Activated CD4-positive, alpha-beta T cell treated with anti-CD3 and anti-CD28 coated beads, Interleukin-2, amount 50 U/mL, for 4 hours (primary cell): Measurements from ENCODE around the gene IL2RA.
A peak's percentile ranks its signal among the peaks of the same experiment; 100 is the strongest.
"Not testable (repeated sequence)": the region's sequence is repeated elsewhere in the genome, so short reads cannot be mapped to it uniquely, and the experiment has no call there.

Experiments
- DNase-seq, 2 experiments: peaks; one replicate each; pipeline ENCODE4 v3.0.0-alpha.2; 2020

Gene IL2RA

DNA sequence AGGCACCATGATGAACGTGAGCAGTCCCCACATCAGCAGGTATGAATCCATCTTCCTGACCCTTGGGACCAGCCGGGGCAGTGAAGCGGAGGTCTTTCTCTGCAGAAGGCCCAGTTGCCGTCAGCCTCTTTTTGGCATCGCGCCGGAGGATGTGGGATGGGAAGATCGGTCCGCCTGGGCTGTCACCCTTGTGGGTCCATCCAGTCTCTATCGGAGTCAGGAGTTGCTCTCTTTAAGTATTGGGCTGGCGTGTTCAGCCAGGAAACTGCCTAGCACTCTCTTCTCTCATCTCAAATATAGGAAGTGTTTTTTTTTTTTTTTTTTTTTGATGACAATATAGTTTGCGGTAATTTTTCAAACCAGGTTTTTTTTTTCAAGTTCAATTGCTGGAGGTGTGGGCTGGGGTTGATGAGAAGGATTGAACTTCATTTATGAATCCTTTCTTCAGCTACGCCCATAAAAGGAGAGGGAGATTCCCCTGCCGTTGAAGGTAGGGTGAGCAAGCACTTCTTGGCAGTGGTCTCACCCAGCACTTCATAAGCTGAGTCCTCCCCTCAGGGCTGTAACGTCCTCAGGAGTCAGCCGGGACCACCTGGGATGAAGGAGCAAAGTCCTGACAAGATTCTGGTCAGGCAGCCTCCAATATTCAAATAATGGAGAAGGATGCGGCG, at the start of gene IL2RA:
TSS of gene IL2RA (minus strand) at position 267 of the 671 bp plus-strand sequence. CDS start at position 51, 216 bp downstream.
- peak; percentile 57 to 65 for DNase-seq

DNA sequence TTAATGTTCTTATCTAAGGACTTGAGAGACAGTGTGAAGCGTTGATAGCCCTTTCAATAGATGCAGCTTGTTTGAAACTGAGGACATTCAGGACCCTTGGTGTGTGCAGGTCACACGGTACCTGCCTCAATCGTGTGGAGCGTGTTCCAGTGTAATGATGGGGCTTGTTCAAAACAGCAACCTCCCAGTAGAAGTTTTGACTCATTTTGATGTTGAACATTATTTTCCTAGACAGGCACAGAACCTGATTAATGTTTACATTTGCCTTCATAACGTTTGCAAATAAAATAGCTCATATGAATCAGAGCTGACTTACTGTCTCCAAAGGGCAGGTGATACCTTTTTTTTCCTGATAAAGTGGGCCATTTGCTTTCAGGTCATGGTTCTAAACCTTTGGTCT, 48.0 kb upstream of the IL2RA start:
- no peak for DNase-seq

DNA sequence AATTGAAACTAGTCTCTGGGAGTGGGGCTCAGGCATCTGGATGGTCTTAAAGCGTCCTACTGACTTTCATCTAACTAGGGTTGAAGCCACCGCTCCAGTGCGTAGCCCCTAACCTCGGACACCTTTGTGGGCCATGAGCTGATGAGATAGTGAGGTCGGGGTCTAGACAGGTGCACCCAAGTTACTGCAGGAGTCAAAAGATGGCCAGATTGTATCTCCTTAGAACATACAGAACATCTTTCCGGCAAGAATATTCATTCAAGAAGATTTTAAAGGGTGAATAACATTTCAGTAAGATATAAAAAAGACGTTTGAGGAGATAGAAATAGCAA, 47.2 kb upstream of the IL2RA start:
- no peak for DNase-seq

DNA sequence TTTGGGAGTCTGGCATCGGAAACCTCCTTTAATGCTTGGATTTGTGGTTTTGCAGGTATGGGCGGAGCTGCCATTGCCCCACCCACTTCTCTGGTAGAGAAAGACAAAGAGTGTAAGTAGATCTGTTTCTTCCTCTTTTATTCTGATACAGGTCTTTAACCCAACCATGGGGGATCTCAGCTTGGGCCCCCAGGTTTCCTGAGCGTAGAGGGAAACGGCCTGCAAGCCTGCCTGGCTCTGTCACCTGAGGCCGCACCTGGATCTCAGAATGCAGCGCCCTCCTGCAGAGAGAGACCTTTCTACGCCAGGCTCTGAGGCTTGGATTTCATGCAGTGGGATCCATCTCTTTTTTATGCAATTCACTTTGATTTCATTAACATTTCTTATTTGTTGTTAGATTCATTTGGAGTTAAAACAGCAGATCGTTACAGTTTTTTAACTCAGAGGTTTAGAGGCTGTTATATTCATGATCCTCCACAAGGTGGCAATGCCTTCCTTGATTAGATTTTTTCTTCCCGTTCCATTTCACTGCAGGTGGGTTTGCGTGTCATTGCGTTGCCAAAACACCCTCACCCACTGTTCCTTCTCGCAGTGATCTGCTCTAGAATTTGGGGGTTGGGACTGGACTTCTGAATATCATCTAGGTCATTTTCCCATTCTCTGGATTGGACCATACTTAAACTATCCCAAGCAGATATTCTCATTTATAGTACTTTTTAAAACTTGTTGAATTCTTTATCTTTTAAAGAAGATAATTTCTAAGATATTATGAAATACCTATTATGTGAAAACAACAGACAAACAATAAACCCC, 46.7 kb upstream of the IL2RA start:
- peak; percentile 21 to 22 for DNase-seq

DNA sequence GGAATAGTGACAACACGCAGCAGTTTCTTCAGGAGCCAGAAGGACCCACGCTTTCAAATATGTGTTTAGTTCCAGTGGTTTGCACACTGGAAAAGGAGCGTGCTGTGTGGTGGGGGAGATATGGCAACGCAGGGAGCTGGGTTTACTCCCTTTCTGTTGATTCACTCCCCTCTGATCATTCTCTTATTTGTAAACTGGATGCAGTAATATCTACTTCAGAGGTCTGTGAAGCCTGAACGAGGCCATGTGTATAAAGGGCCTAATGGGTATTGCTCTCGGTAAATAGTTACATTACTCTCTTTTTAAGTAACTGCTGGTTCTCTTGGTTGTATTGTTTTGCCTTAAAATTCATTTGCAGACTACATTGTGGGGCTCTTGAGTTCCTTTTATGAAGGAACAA, 45.9 kb upstream of the IL2RA start:
- DNase-seq, result no peak

DNA sequence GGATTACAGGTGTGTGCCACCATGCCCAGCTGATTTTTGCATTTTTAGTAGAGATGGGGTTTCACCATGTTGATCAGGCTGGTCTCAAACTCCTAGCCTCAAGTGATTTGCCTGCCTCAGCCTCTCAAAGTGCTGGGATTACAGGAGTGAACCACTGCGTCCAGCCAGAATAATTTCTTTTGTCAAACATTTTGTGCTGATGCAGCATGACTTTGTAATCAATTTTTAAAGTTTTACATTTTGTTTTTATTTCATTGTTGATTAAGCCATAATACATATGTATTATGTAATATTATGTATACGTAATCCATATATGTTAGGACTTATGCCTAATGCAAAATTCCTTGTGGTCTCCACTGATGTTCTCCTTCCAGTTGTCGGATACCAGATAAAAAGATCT, 45.4 kb upstream of the IL2RA start:
- DNase-seq, result not testable (repeated sequence)

DNA sequence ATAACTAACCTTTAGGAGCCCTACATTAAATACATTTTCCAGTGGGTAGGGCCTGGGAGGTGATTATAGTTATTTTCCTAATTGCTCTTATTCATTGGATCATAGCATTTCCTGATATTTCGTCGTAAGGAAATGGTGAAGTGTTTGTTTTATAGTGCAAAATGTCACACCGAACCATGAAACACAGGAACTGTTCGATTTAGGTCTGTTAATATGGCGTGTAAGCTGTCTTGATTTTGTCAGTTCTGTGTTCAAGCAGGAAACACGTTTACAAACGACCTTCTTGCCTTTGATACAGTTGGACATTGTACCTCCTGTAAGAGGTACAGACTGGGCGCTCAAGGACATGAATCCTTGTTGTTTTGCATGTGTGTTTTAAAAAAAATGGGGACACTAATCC, 41.4 kb upstream of the IL2RA start:
- no peak for DNase-seq

DNA sequence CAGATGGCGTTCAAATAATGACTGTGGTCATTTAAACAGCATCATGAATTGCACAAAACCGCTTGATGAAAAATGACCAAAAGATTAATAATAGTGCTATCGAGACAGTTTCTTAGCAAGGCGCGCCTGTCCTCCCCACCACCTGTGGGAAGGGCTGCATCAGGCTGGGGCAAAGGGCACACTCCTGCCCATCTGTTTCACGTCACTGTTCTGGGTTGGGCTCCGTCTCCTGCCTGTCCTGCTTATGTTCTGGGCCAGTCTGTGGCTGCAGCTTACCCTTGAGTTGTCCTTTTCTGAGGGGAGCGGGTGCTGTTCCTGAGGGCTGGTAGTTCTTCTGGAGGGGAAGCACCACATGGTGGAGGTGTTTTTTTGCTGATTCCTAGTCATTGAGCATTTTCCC, 40.0 kb upstream of the IL2RA start:
- no peak for DNase-seq

DNA sequence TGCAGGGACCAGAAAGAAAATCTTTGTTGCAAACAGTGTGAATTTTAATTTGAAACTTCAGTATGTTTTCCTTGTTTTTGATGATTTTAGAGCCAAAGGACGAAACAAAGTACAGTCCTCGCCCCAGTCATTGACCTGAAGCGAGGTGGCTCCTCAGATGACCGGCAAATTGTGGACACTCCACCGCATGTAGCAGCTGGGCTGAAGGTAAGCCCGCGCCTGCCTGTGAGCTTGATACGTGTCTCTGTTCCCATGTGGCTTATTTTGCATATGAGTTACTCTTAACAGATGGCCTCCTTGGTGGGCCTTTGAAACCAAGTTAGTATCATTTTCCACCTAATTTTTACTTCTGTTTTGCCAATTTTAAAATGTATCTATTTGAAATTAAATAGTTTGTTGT, 39.0 kb upstream of the IL2RA start:
- no peak for DNase-seq

DNA sequence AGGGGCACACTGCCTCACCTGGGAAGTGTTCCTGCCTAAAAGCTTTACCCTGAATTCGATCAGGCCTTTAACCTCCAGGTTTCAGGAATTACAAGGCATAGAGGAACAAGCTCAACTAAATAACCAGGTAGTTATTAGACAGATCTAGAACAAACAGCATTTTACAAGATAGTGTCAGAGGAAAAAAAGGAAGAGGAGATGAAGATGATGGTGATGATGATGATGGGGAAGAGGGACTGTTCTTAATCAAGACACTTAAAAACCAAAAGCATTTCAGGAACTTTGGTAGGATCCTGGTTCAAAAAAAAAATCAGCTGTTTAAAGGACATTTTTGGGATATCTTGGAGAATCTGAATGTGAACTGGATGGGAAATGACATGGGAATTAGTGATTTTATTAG, 38.2 kb upstream of the IL2RA start:
- DNase-seq, result no peak

DNA sequence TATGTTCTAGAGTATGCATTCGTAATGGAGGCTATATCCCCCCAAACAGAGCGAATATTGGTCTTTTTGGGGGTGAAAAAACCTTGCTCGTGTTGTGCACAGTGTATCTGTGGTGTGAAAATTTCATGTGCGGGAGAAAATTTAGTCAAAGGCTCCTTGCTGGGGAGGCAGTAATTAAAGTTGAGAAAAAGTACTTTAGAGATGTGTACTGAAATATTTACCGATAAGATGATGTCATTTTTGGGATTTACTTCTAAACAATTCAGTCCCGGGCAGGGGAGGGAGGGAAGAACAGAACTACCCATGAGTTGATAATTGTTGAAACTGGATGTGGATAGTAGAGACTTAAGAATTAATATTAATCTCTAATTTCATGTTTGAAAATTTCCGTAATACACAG, 36.0 kb upstream of the IL2RA start:
- DNase-seq, result no peak

DNA sequence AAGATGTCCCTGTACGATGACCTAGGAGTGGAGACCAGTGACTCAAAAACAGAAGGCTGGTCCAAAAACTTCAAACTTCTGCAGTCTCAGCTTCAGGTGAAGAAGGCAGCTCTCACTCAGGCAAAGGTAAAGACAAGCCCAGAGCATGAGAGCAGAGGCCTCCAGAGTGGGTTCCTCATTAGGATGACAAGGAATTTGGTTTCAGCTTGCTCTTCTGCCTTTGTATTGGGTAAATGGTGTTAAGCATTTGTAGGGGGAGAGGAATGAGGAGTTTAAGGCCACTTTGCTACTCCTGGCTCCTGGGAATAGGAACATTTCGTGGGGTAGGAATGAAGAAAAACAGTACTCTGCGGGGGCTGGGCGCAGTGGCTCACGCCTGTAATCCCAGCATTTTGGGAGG, 34.9 kb upstream of the IL2RA start:
- no peak for DNase-seq

DNA sequence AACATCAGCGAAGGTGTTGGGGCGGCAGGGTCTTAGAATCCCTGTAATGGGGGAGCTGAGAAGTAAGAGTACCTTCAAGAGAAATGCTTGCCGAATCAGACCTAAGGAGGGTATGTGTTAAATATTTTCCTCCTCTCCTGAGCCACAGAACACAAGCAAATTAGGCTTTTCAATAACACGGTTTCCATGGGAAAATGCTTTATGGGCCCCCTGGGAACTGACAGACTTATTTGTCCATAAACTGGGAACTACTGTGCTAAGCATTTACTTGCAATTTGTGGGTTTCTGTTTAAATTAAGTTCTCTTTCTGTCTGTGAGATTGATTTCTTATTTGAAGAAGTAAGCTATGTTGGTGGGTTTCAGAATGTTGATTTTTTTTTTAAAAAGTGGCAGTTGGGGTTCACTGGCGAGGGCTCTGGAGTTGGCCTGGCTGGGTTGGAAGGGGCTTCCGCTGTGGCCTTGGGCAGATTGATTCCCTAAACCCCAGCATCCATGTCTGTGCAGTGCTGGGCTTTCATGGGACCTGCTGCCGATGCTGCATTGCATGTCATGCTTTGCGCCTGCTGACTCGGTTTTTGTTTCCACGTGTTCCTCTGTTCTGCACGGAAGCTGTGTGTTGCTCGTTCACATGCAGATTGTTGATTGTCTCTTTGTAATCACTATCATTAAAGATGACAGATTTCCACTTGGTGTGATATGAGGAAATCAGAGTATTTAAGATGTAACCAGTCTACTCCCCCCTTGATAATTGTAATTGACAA, 33.8 kb upstream of the IL2RA start:
- DNase-seq, result no peak

DNA sequence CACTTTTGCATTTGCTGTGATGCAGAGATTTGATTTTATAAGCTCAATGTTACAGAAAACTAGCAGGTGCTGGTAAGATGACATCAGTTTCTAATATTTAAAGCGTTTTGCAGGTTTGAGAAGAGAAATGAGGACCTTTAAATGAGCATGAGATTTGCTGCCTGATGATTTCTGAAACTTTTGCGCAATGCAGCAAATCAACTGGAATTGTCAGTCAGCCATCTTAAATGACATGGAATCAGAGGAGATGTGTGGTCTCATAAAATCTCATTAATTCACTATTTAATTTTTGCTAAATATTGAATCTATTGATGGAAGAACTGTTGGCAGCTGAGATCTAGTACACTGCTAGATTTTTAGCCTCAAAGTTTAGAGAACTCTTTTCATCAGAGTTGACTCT, 30.6 kb upstream of the IL2RA start:
- DNase-seq, result no peak

DNA sequence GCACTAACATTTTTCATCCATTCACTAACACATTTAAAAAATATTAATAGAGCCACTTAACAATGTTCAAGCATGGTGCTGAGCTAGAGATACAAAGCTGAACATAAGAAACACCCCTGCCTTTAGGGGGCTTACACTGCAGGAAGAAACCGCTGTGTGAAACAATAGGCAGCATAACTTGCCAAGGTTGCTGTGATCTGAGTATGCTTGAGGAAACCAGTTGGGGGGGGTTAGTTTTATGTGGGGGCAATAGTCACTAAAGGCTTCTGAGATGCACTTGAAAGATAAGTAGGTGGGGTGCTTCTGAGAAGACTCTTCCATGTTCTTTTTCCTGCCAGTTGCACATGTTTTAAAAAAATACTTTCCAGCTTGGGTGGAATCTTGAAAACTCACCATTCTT, 29.5 kb upstream of the IL2RA start:
- DNase-seq, result no peak

DNA sequence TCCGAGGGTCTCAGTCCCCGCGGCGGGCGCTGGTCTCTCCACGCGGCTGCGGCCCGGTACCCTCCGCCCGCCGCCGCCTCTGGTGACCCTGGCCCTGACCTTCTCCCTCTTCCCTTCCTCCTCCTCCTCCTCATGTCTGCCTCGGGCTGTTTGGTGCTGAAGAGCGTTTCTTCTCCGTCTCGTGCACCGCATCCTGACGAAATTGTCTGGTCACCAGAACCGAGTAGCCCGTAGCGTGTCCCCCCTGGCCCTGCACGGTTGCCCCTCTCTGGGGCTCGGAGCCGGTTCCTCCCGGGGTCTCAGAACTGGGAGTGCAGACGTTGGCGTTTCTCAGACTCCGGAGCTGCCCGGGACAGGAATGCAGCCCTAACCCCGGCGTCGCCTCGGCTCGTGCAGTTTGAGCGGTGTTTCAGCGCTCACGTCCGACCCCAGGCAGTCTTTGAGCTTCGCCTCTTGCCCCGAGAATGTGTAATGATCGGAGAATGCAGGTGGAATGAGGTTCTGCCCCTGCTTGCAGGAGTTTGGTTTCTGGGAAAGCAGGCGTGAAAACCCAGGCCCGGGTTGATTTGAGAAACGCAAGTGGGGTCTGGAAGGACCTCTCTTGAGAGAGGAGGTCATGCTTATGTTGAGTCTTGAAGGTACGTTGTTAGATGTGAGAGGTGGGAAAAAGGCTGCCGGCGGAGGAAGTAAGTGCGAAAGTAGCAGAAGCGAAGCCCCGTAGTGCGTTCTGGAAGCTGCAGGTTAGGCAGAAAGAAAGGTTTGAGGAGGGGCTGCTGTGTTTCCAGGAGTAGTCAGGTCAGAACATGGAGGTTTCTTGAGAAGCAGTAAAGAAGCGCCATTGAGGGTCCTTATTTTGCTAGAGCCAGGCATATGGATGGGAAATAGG, 27.4 kb upstream of the IL2RA start:
- no peak for DNase-seq

DNA sequence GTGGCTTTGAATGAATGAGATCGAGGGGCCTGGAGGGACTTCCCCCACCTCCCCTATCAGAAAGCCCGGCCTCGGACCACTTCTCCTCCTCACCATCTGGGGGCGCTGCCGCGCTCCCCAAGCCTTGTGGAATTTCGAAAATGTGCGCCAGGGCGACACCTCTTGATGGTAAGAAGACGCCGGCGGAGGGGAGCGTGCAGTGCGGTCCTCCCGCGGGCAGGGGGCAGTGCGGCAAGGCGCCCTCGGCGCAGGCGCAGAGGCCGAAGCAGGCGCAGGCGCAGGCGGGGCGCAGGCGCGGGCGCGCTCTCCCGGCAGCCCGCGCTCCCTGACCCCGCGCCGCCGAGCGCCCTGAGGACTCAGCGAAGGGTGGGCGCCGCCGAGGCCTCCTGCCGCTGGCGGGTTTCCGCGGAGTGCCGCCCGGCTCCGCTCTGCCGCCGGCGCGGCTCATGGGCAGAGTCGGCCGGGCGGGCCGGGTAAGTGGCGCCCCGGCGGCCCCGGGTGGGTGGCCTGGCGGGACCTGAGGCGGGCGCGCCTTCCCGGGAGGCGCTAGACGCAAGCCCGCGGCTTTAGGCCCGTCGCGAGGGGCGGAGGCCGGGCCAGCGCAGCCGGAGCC, 26.7 kb upstream of the IL2RA start, which contains the start of gene RBM17:
TSS of gene RBM17 (plus strand) at position 314 of the 613 bp plus-strand sequence. CDS start 8,032 bp downstream, outside the sequence.
- DNase-seq, result peak; percentile 96

DNA sequence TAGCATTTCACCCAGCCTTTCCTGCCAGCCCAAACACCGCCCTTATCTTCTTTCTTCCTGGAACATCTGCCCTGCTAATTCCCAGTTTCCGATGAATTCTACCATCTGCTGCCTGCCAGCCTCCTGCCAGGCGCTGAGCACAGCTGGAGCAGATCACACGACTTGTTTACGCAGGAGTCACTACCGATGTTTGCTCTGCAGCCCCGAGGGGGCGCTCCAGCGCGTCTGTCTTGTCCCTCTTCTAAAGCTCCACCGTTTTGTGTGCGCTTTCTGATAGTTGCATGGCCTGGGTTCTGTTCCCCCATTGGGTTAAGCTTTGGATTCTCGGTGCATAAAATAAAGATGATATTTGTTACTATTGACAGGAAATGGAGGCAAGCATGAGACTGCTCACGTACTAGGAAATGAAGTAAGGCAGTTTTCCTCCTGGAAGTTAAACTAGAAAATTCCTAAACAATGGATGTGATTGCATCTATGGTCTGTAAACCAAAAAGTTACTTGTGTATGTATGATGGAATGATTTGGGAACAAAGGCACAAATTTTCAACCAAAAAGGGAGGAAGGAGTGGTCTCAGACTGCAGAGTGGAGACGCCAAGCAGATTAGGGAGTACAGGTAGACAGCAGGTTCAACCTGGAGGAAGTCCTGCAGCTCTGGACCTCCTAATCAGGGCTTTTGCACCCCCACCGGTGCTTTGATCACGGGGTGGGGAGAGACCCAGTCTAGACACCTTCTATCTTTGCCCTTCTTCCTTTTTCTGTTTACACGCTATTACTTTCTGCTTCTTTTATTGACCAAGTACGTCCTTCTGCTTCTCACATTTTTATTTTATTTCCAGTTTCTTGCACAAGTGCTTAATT, 24.4 kb upstream of the IL2RA start:
- DNase-seq, result peak; percentile 84

DNA sequence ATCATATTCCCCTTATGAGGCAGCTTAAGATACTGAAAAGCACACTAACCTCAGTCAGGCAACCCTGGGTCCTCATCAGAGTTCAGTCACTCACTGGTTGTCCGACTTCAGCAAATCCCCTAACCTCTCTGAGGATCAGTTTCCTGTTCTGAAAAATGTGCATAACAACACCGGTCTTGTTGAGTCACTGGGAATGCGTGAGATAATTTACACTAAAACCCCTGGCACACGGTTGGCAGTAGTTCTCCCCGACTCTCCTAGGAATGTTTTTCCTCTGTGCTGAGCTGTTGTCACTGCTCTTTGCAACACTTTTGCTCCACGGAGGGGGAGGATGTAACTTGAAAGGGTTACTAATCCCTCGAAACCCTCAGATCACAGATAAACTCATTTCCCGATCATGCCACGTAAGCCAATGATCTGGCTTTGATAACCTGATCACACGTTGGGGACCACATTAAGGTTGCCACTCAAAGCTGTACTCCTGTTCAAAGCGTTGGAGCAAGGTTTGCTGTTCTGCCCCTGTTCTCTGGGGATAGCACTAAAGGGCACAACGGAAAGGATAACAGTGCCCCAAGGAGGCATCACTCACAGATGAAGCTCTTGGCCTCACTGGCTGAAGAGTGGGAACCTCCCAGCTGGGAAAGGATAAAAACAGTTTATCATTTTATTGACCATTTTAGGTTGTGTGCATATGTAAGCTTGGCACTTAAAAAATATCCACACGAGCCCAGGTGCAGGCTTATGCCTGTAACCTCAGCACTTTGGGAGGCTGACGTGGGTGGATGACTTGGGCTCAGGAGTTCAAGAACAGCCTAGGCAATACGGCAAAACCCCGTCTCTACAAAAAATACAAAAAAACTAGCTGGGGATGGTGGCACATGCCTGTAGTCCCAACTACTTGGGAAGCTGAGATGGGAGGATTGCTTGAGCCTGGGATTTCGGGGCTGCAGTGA, 21.6 kb upstream of the IL2RA start:
- peak; percentile 49 to 51 for DNase-seq
